Spleen (tissue), 11 donors: Measurements from ENCODE around the gene ATP6AP2. TPM values are rescaled to one million over a fixed set of nuclear protein-coding genes. Genes with fewer than 3 reads are reported as not detected.
"Not testable (repeated sequence)": the region's sequence is repeated elsewhere in the genome, so short reads cannot be mapped to it uniquely, and the experiment has no call there.

ENCODE experiments used
- DNase-seq: peaks from one replicate; pipeline ENCODE4 v3.0.0-alpha.2; 2020
- H3K27ac ChIP-seq, 8 donors: fragments of 200-600 bp; sonication (generic) in 7 of 8; 1 replicate in 4 of 8; 2 replicates in 4 of 8; pipeline versions ENCODE4 v1.5.0 to v1.8.0; 2016 to 2021; ENCODE audit warnings: inconsistent platforms in 4 of 8, mild to moderate bottlenecking in 4 of 8, moderate library complexity in 1 of 8
- H3K27me3 ChIP-seq, 7 donors: fragments of 200-600 bp; sonication (generic) in 6 of 7; replicated peaks in 1 of 7; 1 replicate in 4 of 7; 2 replicates in 3 of 7; pipeline versions ENCODE4 v1.5.0 to v1.8.0; 2016 to 2021; ENCODE audit warnings: inconsistent platforms in 3 of 7, mild to moderate bottlenecking in 1 of 7
- H3K36me3 ChIP-seq, 6 donors: fragments of 200-600 bp; sonication (generic) in 5 of 6; 1 replicate in 4 of 6; 2 replicates in 2 of 6; pipeline versions ENCODE4 v1.5.0 to v1.8.0; 2016 to 2021; ENCODE audit warnings: inconsistent platforms in 2 of 6
- H3K4me1 ChIP-seq, 6 donors: fragments of 200-600 bp; sonication (generic) in 5 of 6; 1 replicate in 3 of 6; 2 replicates in 3 of 6; pipeline versions ENCODE4 v1.5.0 to v1.8.0; 2016 to 2021; ENCODE audit warnings: inconsistent platforms in 3 of 6
- H3K4me3 ChIP-seq, 8 donors: fragments of 200-600 bp; sonication (generic) in 7 of 8; 1 replicate in 4 of 8; 2 replicates in 4 of 8; pipeline versions ENCODE4 v1.5.0 to v1.8.0; 2016 to 2021; ENCODE audit warnings: inconsistent platforms in 4 of 8, mild to moderate bottlenecking in 4 of 8, moderate library complexity in 2 of 8
- H3K9me3 ChIP-seq, 8 donors: fragments of 200-600 bp; sonication (generic) in 7 of 8; 1 replicate in 4 of 8; 2 replicates in 4 of 8; pipeline versions ENCODE4 v1.5.0 to v1.8.0; 2016 to 2021; ENCODE audit warnings: inconsistent platforms in 4 of 8
- CTCF ChIP-seq, 11 experiments: fragments of 200-600 bp in 7 of 11; fragments of 450-650 bp in 4 of 11; sonication (generic) in 4 of 11; IDR thresholded peaks in 8 of 11; conservative IDR thresholded peaks in 3 of 11; 1 replicate in 7 of 11; 2 replicates in 4 of 11; pipeline versions ENCODE4 v1.4.0 to v1.8.0; 2016 to 2021; ENCODE audit warnings: antibody characterized with exemption in 11 of 11, inconsistent platforms in 4 of 11, mild to moderate bottlenecking in 1 of 11
- POLR2A ChIP-seq, 3 donors: fragments of 450-650 bp; IDR thresholded peaks; one replicate each; pipeline ENCODE4 v1.5.1; 2017; ENCODE audit warnings: antibody characterized with exemption in 3 of 3, mild to moderate bottlenecking in 1 of 3
- POLR2AphosphoS5 ChIP-seq, 3 donors: sonication (generic); formaldehyde crosslinking; IDR thresholded peaks; one replicate each; pipeline ENCODE4 v1.5.1; 2017; ENCODE audit warnings: antibody characterized with exemption in 3 of 3
- WGBS, 5 donors: extraction: QIAGEN DNeasy Blood & Tissue Kit in 3 of 5; methylation state at CpG; one replicate each; pipeline versions ENCODE4 v1.1.5 to v1.1.7; 2013 to 2018; 5-methylcytosine and 5-hydroxymethylcytosine counted together
- intact Hi-C: fragments of 100-400 bp; cut with DNase I; formaldehyde crosslinking; loops from one replicate; pipeline ENCODE4 v1.15.0; 2023; ENCODE audit warnings: low total_unique reads
- polyA plus RNA-seq, 3 donors: library from polyadenylated mRNA; stranded (reverse); fragments of 200-250 nt; gene quantifications; one replicate each; pipeline ENCODE4 v1.2.1, GENCODE V29; 2013
- total RNA-seq, 7 donors: library from RNA; depleted of rRNA in 3 of 7; stranded (reverse); fragments of >200 nt in 3 of 7; fragmentation: NEBNext Ultra II Directional in 4 of 7; extraction: Animal tissue kit (Norgen Biotek cat#: 25700) in 4 of 7; gene quantifications; one replicate each; pipeline versions ENCODE4 v1.1.0 to v1.2.1, GENCODE V29; 2016 to 2021
- donor health status: healthy with polysubstance abuse.
- donor health status: DM: no; HTN: no; CAD: no; lungs with moderate emphysema.
- donor health status: DM: no; HTN: no; CAD: no.
- donor health status: Bipolar disorder and iron deficiency.
- donor health status: healthy.
- donor health status: DM: no; HTN: no; CAD: no.
- donor health status: DM: yes; HTN: yes; CAD: no.

ATP6AP2 gene
- total and polyA plus RNA-seq, 10 donors, result 36.9 to 130 (median 83.6) TPM

- no peak for DNase-seq
- H3K4me1 ChIP-seq, result peaks cover 7 to 29% (median 18%) of the 10 kb centered on the region in 6 donors
- TF ChIP-seq CTCF (IDR thresholded peaks at IDR 0.05 in 8 of 11, conservative IDR thresholded peaks at IDR 0.05 in 3 of 11) (no peak), POLR2AphosphoS5 (IDR thresholded peaks at IDR 0.05) (no peak), POLR2A (IDR thresholded peaks at IDR 0.05) (no peak)
- 0 to 28% (median 7%) methylated on average over 9 to 15 of the region's 15 CpGs for WGBS, 5 donors
- H3K9me3 ChIP-seq, result no peaks in the 10 kb centered on the region
- H3K27ac ChIP-seq, result peak overlapping the region; percentile 66 to 97 (median 93)
- H3K27me3 ChIP-seq, result peaks cover 0 to 12% (median 0%) of the 10 kb centered on the region in 7 donors
- no peaks in the 10 kb centered on the region for H3K36me3 ChIP-seq
- intact Hi-C loops, result no loop called here
- H3K4me3 ChIP-seq, result peak overlapping the region; percentile 60 to 86 (median 65)
These were observed 658 bp downstream of the ATP6AP2 start for GRCh38 chrX:40581336-40581920.

GRCh38 chrX:40582178-40582577 lies 1.4 kb downstream of the ATP6AP2 start:
- Histone ChIP-seq H3K27me3 (peaks cover 0 to 12% (median 0%) of the 10 kb centered on the region in 7 donors), H3K4me1 (peaks cover 7 to 29% (median 18%) of the 10 kb centered on the region in 6 donors), H3K27ac (peak overlapping the region in 2 of 8 donors; percentile 97), H3K4me3 (peak overlapping the region in 2 of 8 donors; percentile 69 to 86)
- DNase-seq, H3K36me3 ChIP-seq, intact Hi-C loops, H3K9me3 ChIP-seq: not testable (repeated sequence)
- 88 to 96% (median 92%) methylated on average over 12 to 13 of the region's 13 CpGs for WGBS, 5 donors

DNA sequence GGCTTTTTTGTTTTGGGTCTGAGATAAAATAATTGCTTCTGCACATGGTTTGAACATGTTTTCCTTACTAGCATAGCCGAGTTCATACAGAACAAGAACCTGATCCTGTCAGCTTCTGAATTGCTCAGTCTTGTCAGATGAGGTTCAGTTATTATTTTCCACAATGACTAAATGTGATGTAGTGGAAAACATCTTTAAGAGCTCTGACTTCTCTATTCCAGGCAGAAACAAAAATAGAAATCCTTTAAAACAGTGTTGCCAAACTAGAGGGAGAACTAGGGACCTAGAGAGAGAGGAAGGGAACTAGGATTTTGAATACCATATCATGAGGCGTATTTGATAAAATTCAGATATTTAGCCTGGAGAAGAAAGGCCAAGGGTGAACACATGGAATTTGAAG lies 2.0 kb downstream of the ATP6AP2 start:
- Histone ChIP-seq H3K27ac (no peak overlapping the region), H3K27me3 (peaks cover 0 to 7% (median 0%) of the 10 kb centered on the region in 7 donors), H3K9me3 (no peaks in the 10 kb centered on the region), H3K4me1 (peaks cover 7 to 34% (median 18%) of the 10 kb centered on the region in 6 donors), H3K4me3 (no peak overlapping the region), H3K36me3 (no peaks in the 10 kb centered on the region)
- DNase-seq, result no peak
- TF ChIP-seq CTCF (IDR thresholded peaks at IDR 0.05 in 8 of 11, conservative IDR thresholded peaks at IDR 0.05 in 3 of 11) (no peak), POLR2AphosphoS5 (IDR thresholded peaks at IDR 0.05) (no peak), POLR2A (IDR thresholded peaks at IDR 0.05) (no peak)
- intact Hi-C loops, result no loop called here
- 72 to 96% (median 85%) methylated on average over 2 of the region's 2 CpGs for WGBS, 5 donors

DNA sequence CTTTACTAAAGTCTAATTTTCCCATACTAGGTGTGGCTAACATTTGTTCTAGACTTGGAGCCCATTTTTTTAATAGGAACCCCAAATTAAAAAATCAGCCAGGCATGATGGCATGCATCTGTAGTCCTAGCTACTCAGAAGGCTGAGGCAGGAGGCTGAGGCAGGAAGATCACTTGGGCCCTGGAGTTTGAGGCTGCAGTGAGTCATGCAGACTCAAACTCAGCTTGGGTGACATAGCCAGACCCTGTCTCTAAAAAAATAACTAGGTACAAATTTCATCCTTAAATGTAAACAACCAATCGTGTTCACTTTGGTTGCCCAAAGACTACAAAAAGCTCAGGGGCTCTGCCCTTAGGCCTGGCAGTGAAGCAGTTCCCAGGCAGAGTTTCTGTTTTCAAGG lies 6.9 kb downstream of the ATP6AP2 start:
- not testable (repeated sequence) for H3K27me3 ChIP-seq

GRCh38 chrX:40589616-40590321 lies 9.0 kb downstream of the ATP6AP2 start:
- intact Hi-C loops, H3K27me3 ChIP-seq, DNase-seq, H3K9me3 ChIP-seq, H3K4me3 ChIP-seq, H3K27ac ChIP-seq, H3K4me1 ChIP-seq: not testable (repeated sequence)
- peaks cover 0 to 59% (median 23%) of the 10 kb centered on the region in 6 donors for H3K36me3 ChIP-seq
- WGBS, 5 donors, result 78 to 89% (median 83%) methylated on average over 5 to 6 of the region's 6 CpGs

More for the DNA sequence above, 6.9 kb downstream of the ATP6AP2 start:
- H3K4me3 ChIP-seq, H3K9me3 ChIP-seq, H3K27ac ChIP-seq, intact Hi-C loops, DNase-seq: not testable (repeated sequence)
- 69 to 93% (median 70%) methylated on average over 1 of the region's 1 CpG for WGBS, 5 donors
- H3K4me1 ChIP-seq, result peaks cover 0 to 15% (median 1%) of the 10 kb centered on the region in 6 donors
- peaks cover 0 to 38% (median 16%) of the 10 kb centered on the region in 6 donors for H3K36me3 ChIP-seq
